T-helper 1 cell (primary cell): ENCODE results near the gene PAX2.

Experiments
- DNase-seq, 5 donors: peaks; one replicate each; pipeline ENCODE4 v3.0.0-alpha.2; 2012 to 2020

PAX2 gene

GRCh38 chr10:100760726-100761125 lies 15.3 kb downstream of the PAX2 start:
- DNase-seq: no peak

DNA sequence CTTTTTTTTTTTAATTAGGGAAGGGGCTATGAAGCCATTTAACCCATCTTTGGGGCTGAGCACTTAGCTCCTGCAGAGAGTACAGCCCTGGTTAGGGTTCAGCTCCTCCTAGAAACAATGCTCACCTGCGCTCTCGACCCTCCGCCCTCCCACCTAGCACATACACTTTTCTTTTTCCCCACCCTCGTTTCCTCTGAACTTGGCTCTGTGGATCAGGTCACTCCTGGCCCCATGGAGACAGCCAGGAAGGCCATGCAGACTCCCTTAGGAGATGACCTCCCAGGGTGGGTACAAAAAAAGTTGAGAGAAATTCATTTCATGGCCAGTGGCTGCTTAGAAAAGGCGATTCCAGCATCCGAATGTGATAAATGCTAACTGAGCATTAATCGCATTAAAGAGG lies 15.8 kb downstream of the PAX2 start:
- DNase-seq: no peak

- no peak for DNase-seq
Measured at GRCh38 chr10:100763043-100763747, 17.8 kb downstream of the PAX2 start.

GRCh38 chr10:100766693-100767421 lies 21.5 kb downstream of the PAX2 start:
- DNase-seq: no peak

DNA sequence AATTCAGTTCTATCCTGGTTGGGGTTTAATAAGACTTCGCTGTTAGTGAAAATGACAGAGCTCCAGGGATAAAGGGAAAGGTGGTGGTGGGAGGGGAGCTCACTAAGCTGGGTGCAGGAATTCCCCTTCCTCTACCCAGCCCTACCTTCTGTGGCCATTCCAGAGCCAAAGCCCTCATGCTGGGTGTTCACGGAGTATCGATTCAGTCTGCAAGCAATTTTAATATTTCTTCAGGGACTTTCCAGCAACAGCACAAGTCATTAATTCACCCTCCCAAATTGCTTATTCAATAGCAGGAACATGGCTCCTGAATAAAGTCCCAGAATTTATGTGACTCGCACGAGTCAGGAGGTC lies 22.0 kb downstream of the PAX2 start:
- no peak for DNase-seq

GRCh38 chr10:100769481-100769880 lies 24.1 kb downstream of the PAX2 start:
- DNase-seq: no peak

DNA sequence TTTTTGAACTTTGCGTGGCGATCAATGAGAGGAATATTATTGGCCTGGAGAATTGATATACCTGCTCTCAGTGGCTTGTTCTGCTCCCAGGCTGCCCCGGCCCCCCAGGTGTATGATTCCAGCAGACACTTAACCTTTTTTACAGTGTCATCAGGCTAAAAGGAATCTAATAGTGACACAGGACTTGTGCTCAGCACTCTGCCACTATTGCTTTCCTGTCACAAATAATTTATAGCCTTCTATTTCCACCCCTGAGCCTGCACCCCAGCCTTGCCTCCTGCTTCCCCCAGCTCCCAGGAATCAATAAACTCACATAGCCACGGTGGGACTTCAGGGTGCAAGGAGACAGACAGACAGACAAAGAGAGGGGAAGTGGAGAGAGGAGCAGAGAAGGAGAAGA lies 28.3 kb downstream of the PAX2 start:
- no peak for DNase-seq

DNA sequence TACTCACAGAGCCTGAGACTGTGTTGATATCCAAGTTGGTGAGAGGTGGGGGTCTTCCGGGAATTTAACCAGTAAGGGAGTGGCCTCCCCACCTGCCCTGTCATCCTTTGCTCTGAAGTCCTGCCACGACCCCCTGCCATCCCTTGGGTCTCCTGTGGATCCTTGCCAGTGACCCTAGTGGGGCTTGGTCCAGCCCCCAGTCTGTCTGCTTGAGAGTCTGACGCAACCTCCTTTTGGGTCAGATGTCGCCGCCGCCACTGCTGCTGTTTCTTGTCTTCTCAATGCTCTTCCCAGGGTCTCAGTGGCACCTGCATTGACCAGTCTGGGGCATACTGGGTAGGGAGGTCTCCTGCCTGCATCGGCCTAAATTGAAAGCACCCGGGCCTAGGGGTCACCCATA lies 28.8 kb downstream of the PAX2 start:
- DNase-seq: no peak

- DNase-seq: no peak
Measured at GRCh38 chr10:100774876-100775275, 29.5 kb downstream of the PAX2 start.

GRCh38 chr10:100775386-100775785 lies 30.0 kb downstream of the PAX2 start:
- DNase-seq: no peak

- no peak for DNase-seq
Measured at GRCh38 chr10:100775871-100776270, 30.5 kb downstream of the PAX2 start.

DNA sequence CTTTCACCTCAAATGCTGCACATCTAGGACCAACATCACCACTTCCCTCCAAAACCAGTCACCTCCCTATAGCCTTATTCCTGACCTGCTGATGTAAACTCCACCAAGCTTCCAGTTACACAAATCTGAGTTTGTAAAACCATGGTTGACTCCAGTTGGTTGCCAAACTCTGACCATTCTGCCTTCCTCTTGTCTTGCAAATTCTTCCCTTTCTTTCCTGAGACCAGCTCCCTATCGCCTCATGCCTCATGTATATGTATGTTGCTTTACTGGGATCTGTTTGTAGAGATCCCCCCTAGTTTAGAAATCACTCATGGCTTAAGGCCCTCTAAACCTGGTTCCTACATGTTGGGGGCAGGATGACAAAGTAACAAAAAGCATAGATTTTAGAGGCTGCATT lies 31.3 kb downstream of the PAX2 start:
- no peak for DNase-seq

DNA sequence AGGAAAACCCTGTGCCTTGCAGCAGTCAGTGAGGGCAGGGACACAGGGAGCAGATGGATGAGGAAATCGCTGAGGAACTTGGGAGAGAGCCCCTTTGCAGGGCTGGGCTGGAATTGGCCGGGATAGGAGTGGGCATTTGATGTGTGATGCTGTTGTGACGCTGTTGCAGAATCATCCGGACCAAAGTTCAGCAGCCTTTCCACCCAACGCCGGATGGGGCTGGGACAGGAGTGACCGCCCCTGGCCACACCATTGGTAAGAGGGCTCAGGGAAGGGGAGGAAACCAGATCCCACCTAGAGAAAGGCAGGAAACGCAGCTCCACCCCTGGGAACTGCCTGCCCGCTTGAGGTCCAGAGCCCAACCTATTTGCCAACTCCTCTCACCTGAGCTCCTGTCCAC lies 33.9 kb downstream of the PAX2 start:
- no peak for DNase-seq

GRCh38 chr10:100780324-100780723 lies 34.9 kb downstream of the PAX2 start:
- DNase-seq: no peak

DNA sequence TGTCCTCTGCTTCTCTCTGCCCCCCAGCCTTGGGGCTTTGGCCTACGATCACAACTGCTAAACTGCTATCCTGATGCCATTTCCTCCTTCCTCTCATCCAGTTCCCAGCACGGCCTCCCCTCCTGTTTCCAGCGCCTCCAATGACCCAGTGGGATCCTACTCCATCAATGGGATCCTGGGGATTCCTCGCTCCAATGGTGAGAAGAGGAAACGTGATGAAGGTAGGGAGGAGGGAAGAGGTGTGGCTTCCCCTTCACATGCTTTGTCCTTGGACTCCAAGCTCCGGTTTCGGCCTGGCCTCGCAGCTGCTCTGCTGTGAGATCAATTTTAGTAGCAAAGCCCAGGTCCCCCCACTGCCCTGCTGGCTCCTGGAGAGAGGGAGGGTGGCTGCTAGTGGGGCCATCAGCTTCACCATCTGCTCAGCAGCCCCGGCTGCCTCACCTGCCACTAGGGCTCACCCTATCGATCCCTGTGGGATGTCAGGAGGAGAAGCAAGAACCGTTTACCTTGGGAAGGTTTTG lies 35.8 kb downstream of the PAX2 start:
- no peak for DNase-seq

- no peak for DNase-seq
Measured at GRCh38 chr10:100782461-100783244, 37.3 kb downstream of the PAX2 start.

- no peak for DNase-seq
Measured at GRCh38 chr10:100784126-100784525, 38.7 kb downstream of the PAX2 start.

- no peak for DNase-seq
Measured at GRCh38 chr10:100786591-100786990, 41.2 kb downstream of the PAX2 start.

- DNase-seq: no peak
Measured at GRCh38 chr10:100788002-100788903, 42.9 kb downstream of the PAX2 start.

- no peak for DNase-seq
Measured at GRCh38 chr10:100790761-100791208, 45.4 kb downstream of the PAX2 start.

DNA sequence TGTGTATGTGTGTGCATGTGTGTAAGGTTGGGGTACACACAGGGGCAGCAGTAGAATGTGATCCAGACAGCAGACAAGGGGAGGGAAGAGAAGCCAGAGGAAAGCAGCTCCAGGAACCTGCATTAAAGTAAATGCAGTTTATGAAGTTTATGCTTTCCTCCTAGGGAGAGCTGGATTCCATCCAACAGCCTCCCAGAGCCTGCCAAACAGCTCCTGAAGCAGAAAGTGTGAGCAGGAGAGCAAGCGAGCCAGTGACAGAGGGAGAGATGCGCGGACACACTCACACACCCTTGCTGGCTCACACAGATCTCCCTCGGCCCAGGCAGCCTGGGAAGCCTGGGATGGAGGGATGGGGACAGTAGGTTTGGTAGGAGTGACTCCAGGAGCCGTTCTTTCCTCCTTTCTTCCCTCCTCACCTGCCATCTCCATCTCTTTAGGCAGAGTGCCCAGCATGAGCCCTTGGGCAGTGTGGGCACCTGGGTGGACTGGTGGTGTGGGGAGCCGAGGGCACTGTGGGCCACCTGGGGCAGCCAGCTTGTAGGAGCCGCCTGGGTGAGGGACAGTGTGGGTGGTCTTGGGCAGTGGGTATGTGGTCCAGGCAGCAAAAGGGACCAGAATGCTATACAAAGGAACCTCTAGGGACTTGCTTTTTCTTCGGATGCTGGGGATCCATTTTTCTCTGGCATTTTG lies 46.1 kb downstream of the PAX2 start:
- no peak for DNase-seq

GRCh38 chr10:100792574-100792973 lies 47.2 kb downstream of the PAX2 start:
- DNase-seq: no peak
